PC-9 (cell line): ENCODE results near the gene TREML4.

Source experiments
- CTCF ChIP-seq: fragments of 200-600 bp; sonication (generic); conservative IDR thresholded peaks from 2 replicates; pipeline ENCODE4 v1.6.1; 2017; ENCODE audit warnings: mixed run types, antibody characterized with exemption, mild to moderate bottlenecking, moderate library complexity
- EZH2 ChIP-seq: fragments of 200-600 bp; sonication (generic); IDR thresholded peaks from 2 replicates; pipeline ENCODE4 v1.8.0; 2017; ENCODE audit warnings: antibody characterized with exemption, low read depth

DNA sequence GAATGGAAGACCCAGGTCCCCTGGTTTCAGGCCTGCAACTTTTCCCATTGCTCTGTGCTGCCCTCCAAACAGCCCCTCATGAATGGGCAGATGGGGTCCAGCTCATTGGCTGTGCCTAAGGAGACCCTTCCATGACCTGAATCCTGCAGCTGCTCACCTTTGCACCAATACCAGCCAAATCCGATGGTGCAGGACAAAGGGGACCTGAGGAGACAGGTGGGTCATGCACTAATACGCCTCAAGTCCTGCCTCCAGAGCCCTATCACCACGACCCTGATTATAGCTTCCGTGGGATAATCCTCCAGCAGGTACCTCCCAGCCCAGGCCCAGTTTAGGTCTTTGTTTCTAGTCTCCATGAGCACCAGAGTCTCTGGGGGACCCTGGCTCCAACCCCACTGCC lies 41.6 kb downstream of the TREML4 start:
- no peak for TF ChIP-seq CTCF
- TF ChIP-seq EZH2 = no peak
